Activated naive CD8-positive, alpha-beta T cell (primary cell): ENCODE measurements around the gene PLPP2.

Experiments used
- H3K27ac Mint-ChIP-seq: one replicate; pipeline ENCODE4 v1.8.0; 2021; ENCODE audit warnings: mixed read lengths
- H3K27me3 Mint-ChIP-seq: one replicate; pipeline ENCODE4 v1.8.0; 2021; ENCODE audit warnings: mixed read lengths
- H3K36me3 Mint-ChIP-seq: one replicate; pipeline ENCODE4 v1.8.0; 2021; ENCODE audit warnings: mixed read lengths
- H3K4me1 Mint-ChIP-seq: one replicate; pipeline ENCODE4 v1.8.0; 2021; ENCODE audit warnings: low read depth, mixed read lengths
- H3K4me3 Mint-ChIP-seq: one replicate; pipeline ENCODE4 v1.8.0; 2021; ENCODE audit warnings: mild to moderate bottlenecking, mixed read lengths
- H3K9me3 Mint-ChIP-seq: one replicate; pipeline ENCODE4 v1.8.0; 2021; ENCODE audit warnings: low read depth, mixed read lengths

The PLPP2 gene

GRCh38 chr19:291006-291521, at the start of gene PLPP2:
Gene PLPP2 (minus strand): TSS chr19:291403. CDS start chr19:291336, 67 bp downstream.
- no peak within 1 kb of the TSS for H3K27ac Mint-ChIP-seq
- peaks cover 13% of the 10 kb centered on the region for H3K27me3 Mint-ChIP-seq
- H3K9me3 Mint-ChIP-seq, result no peaks in the 10 kb centered on the region
- H3K36me3 Mint-ChIP-seq, result no peaks in the 10 kb centered on the region
- peaks cover 19% of the 10 kb centered on the region for H3K4me1 Mint-ChIP-seq
- H3K4me3 Mint-ChIP-seq, result peak within 1 kb of the TSS; percentile 67

GRCh38 chr19:340620-341385, 49.6 kb upstream of the PLPP2 start:
- Mint-ChIP-seq H3K4me1 (peaks cover 70% of the 10 kb centered on the region), H3K27me3 (no peaks in the 10 kb centered on the region), H3K4me3 (no peak overlapping the region), H3K36me3 (peaks cover 11% of the 10 kb centered on the region), H3K27ac (no peak overlapping the region), H3K9me3 (no peaks in the 10 kb centered on the region)

DNA sequence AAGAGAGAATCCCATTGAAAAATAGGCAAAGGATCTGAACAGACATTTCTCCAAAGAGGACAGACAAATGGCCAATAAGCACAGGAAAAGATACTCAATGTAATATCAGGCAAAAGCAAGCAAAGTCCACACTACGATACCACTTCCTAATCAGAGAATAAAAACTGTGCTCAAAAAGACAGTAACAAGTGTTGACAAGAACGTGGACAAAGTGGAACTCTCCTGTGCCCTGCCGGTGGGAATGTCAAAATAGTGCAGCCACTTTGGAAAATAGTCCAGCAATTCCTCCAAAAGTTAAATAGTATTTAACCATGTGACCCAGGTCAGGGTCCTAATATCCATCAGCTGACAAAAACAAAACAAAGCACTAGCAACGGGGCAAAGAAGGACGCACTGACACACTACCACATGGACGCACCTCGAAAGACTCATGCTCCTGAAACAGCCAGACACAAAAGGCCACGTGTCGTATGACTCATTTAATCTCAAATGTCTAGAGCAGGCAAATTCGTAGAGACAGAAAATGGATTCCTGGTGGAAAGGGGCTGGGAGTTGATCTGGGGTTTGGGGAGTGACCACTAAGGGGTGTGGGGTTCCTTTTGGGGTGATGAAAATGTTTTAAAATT, 48.2 kb upstream of the PLPP2 start:
- H3K27me3 Mint-ChIP-seq, result no peaks in the 10 kb centered on the region
- H3K36me3 Mint-ChIP-seq, result peaks cover 11% of the 10 kb centered on the region
- peaks cover 62% of the 10 kb centered on the region for H3K4me1 Mint-ChIP-seq
- no peaks in the 10 kb centered on the region for H3K9me3 Mint-ChIP-seq
- no peak overlapping the region for H3K4me3 Mint-ChIP-seq
- peak overlapping the region; percentile 23 for H3K27ac Mint-ChIP-seq

GRCh38 chr19:338421-338820, 47.2 kb upstream of the PLPP2 start:
- no peak overlapping the region for H3K27ac Mint-ChIP-seq
- no peak overlapping the region for H3K4me3 Mint-ChIP-seq
- H3K4me1 Mint-ChIP-seq, result peaks cover 57% of the 10 kb centered on the region
- H3K27me3 Mint-ChIP-seq, result no peaks in the 10 kb centered on the region
- H3K36me3 Mint-ChIP-seq, result peaks cover 8% of the 10 kb centered on the region
- H3K9me3 Mint-ChIP-seq, result no peaks in the 10 kb centered on the region

- Mint-ChIP-seq H3K27ac (no peak overlapping the region), H3K4me1 (peaks cover 36% of the 10 kb centered on the region), H3K4me3 (no peak overlapping the region), H3K9me3 (no peaks in the 10 kb centered on the region), H3K27me3 (no peaks in the 10 kb centered on the region), H3K36me3 (peaks cover 6% of the 10 kb centered on the region)
Measured at GRCh38 chr19:336067-336614, 44.9 kb upstream of the PLPP2 start.

DNA sequence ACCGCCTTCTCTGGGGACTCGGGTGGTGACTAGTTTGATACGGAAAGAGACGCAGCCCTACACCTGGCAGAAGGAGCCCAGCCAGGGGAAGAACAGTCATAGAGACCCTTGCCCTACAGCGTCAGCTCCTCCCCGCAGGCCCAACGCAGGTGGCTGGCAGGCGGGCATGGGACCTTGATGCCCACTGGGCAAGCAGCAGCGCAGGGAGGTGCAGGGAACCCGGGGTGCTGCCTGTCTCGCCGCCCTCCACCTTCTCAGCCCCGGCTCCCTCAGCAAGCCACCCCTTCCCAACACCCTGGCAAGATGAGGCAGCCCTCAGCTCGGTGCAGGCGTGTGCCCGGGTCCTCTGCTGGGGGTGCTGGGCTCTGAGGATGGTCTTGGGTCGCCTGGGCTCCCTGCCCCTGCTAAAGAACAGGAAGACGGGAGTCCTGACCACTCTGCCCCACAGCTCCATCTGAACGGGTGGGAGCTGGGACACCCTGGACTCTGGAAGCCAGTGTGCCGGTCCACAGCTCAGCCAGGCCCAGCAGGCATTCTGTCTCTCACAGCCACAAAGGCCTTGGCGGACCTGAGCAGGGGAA, 44.4 kb upstream of the PLPP2 start:
- Mint-ChIP-seq H3K4me1 (peaks cover 30% of the 10 kb centered on the region), H3K27me3 (no peaks in the 10 kb centered on the region), H3K27ac (no peak overlapping the region)

GRCh38 chr19:335072-335471, 43.9 kb upstream of the PLPP2 start:
- peaks cover 7% of the 10 kb centered on the region for H3K36me3 Mint-ChIP-seq

More for the DNA sequence above, 44.4 kb upstream of the PLPP2 start:
- H3K36me3 Mint-ChIP-seq, result peaks cover 8% of the 10 kb centered on the region
- H3K9me3 Mint-ChIP-seq, result no peaks in the 10 kb centered on the region
- no peak overlapping the region for H3K4me3 Mint-ChIP-seq

DNA sequence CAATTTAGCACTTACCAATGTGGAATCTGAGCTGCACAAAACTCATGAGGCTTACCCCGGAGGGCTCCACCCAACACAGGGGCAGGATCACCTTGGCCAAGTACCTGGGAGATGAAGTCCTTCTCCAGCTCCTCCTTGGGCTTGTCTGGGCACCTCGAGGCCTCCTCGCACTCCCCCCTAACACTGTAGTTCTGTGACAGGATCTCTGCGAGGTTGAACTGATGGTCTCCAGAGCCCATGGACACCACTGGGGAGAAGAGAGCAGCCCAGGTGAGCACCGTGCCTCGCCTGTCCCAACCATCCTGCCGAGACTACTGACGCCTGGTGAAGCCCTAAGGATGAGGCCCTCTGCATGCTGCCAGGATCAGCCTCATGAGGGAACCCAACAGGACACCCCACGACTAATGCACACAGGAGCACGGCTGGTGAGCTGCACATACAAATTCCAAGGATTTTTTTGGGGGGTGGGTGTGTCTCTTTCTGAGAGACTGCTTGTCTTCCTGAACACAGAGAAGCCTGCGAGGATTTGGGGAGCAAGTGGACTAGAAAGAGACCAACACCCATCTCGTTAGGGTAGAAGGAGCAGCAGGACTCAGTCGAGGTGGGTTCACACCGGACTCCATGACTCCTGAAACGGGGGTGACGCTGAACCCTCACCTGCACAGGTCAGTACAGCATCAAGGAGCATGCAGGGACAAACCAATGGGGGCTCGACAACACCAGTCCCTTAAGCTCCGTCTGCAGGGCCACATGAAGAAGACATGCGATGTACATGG, 43.3 kb upstream of the PLPP2 start:
- Mint-ChIP-seq H3K4me1 (peaks cover 19% of the 10 kb centered on the region), H3K9me3 (no peaks in the 10 kb centered on the region), H3K27me3 (no peaks in the 10 kb centered on the region), H3K27ac (no peak overlapping the region), H3K4me3 (no peak overlapping the region), H3K36me3 (peaks cover 7% of the 10 kb centered on the region)

More at GRCh38 chr19:335072-335471, 43.9 kb upstream of the PLPP2 start:
- H3K27ac Mint-ChIP-seq, result no peak overlapping the region
- no peak overlapping the region for H3K4me3 Mint-ChIP-seq
- H3K4me1 Mint-ChIP-seq, result peaks cover 25% of the 10 kb centered on the region
- no peaks in the 10 kb centered on the region for H3K27me3 Mint-ChIP-seq
- no peaks in the 10 kb centered on the region for H3K9me3 Mint-ChIP-seq

DNA sequence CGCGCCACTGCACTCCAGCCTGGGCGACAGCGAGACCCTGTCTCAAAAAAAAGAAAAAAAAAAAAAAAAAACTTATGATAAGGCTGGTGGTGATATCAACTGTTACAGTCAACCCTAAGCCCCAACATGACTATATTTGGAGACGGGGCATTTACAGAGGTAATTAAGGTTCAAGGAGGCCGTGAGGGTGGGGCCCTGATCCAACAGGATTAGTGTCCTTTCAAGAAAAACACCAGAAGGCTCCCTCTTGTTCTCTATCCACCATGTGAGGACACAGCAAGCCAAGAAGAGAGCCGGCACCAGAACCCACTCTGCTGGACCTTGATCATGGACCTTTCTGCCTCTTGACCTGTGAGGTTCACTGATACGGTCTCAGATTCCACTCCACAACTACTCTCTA, 39.3 kb upstream of the PLPP2 start:
- Mint-ChIP-seq H3K9me3 (no peaks in the 10 kb centered on the region), H3K36me3 (peaks cover 15% of the 10 kb centered on the region)

DNA sequence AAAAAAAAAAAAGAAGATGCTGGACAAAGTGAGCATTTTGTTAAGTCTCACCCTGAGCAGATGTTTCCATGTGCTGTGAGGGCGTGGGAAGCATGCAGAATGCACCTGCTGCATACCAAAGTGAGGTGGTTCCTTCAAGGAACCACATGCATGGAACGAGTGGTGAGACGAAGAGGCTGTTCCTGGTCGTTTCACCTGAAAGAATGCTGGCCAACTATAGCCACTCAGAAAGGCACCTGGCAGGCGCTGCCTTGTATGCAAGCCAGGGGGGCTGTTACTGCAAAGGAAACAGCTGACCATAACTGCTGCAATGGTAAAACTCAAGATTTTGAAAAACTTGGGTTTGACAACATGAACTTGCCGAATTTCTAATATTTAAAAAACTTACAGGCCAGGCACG, 38.7 kb upstream of the PLPP2 start:
- Mint-ChIP-seq H3K4me3 (no peak overlapping the region), H3K4me1 (no peaks in the 10 kb centered on the region), H3K36me3 (peaks cover 15% of the 10 kb centered on the region), H3K27me3 (no peaks in the 10 kb centered on the region), H3K9me3 (no peaks in the 10 kb centered on the region), H3K27ac (no peak overlapping the region)

More for the DNA sequence above, 39.3 kb upstream of the PLPP2 start:
- H3K4me3 Mint-ChIP-seq, result no peak overlapping the region
- H3K4me1 Mint-ChIP-seq, result no peaks in the 10 kb centered on the region
- H3K27me3 Mint-ChIP-seq, result no peaks in the 10 kb centered on the region
- no peak overlapping the region for H3K27ac Mint-ChIP-seq

- peaks cover 15% of the 10 kb centered on the region for H3K36me3 Mint-ChIP-seq
- H3K4me1 Mint-ChIP-seq, result no peaks in the 10 kb centered on the region
- H3K9me3 Mint-ChIP-seq, result no peaks in the 10 kb centered on the region
- no peaks in the 10 kb centered on the region for H3K27me3 Mint-ChIP-seq
- H3K4me3 Mint-ChIP-seq, result no peak overlapping the region
- no peak overlapping the region for H3K27ac Mint-ChIP-seq
Measured at GRCh38 chr19:328025-328505, 36.9 kb upstream of the PLPP2 start.

DNA sequence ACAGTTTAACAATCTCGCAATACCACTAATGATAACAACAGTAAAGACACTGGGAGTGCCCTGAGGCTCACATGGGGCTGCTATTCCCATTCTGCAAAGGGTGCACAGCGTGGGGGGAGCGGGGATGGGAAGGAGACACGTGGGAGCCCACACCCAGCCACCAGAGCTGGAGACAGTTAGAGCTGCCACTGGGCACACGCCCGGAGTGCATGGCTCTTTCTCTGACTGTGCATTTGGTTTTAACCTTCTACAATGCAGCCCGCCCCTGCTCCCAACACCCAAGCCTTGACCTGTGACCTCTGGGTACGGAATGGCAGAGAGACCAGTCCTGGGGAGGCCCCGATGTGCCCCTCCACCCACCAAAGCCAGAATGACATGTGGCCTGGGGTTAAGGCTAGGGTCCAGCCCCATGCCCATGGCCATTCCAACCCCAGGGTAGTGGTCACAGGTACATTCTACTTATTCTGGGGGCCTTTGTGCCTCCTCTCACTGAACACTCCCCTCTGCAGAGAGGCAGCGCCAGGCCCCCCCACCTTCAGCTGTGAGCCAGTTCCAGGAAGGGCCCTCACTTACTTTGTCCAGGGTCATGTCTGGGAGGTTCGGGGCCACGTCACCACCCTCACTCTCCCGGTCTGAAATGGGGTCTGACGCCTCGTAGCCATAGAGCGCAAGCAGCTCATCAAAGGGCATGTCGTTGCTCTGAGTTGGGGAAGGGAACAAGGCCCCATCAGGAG, 36.3 kb upstream of the PLPP2 start:
- no peak overlapping the region for H3K4me3 Mint-ChIP-seq
- H3K9me3 Mint-ChIP-seq, result no peaks in the 10 kb centered on the region
- H3K27me3 Mint-ChIP-seq, result no peaks in the 10 kb centered on the region
- H3K27ac Mint-ChIP-seq, result no peak overlapping the region
- H3K4me1 Mint-ChIP-seq, result no peaks in the 10 kb centered on the region
- H3K36me3 Mint-ChIP-seq, result peaks cover 15% of the 10 kb centered on the region

- Mint-ChIP-seq H3K27ac (no peak overlapping the region), H3K9me3 (no peaks in the 10 kb centered on the region), H3K36me3 (peaks cover 15% of the 10 kb centered on the region), H3K27me3 (no peaks in the 10 kb centered on the region), H3K4me3 (no peak overlapping the region), H3K4me1 (no peaks in the 10 kb centered on the region)
Measured at GRCh38 chr19:326871-327270, 35.7 kb upstream of the PLPP2 start.
